SU-DHL-6 (cell line): ENCODE measurements around the gene CST8.

Source experiments
- EZH2phosphoT487 ChIP-seq: fragments of 200-600 bp; sonication (generic), shearing (Covaris generic); conservative IDR thresholded peaks from 2 replicates; pipeline ENCODE4 v1.6.1; 2018; ENCODE audit warnings: mild to moderate bottlenecking, antibody characterized with exemption, low read length, moderate library complexity, mixed read lengths
- TF ChIP-seq, protein P1 (sequence below): fragments of 200-600 bp; sonication (generic); IDR thresholded peaks from one replicate; pipeline ENCODE4 v1.5.1; 2017; ENCODE audit warnings: antibody characterized with exemption, mild to moderate bottlenecking, low read length, moderate library complexity; ENCODE audit not compliant: insufficient read depth, poor library complexity, severe bottlenecking

GRCh38 chr20:23492292-23492691 is 1.4 kb downstream of the CST8 start:
- TF ChIP-seq, protein P1, sequence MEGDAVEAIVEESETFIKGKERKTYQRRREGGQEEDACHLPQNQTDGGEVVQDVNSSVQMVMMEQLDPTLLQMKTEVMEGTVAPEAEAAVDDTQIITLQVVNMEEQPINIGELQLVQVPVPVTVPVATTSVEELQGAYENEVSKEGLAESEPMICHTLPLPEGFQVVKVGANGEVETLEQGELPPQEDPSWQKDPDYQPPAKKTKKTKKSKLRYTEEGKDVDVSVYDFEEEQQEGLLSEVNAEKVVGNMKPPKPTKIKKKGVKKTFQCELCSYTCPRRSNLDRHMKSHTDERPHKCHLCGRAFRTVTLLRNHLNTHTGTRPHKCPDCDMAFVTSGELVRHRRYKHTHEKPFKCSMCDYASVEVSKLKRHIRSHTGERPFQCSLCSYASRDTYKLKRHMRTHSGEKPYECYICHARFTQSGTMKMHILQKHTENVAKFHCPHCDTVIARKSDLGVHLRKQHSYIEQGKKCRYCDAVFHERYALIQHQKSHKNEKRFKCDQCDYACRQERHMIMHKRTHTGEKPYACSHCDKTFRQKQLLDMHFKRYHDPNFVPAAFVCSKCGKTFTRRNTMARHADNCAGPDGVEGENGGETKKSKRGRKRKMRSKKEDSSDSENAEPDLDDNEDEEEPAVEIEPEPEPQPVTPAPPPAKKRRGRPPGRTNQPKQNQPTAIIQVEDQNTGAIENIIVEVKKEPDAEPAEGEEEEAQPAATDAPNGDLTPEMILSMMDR = no peak
- no peak for TF ChIP-seq EZH2phosphoT487
